ENCODE measurements around the gene DUSP3. TPM values are rescaled to one million over a fixed set of nuclear protein-coding genes. Genes with fewer than 3 reads are reported as not detected.

The DUSP3 gene
- 58.9 to 63.0 TPM (median 61.1 TPM) in 5 replicates for total RNA-seq (2022; extraction: Qiagen RNA extraction; ENCODE audit: low read depth)

DNA sequence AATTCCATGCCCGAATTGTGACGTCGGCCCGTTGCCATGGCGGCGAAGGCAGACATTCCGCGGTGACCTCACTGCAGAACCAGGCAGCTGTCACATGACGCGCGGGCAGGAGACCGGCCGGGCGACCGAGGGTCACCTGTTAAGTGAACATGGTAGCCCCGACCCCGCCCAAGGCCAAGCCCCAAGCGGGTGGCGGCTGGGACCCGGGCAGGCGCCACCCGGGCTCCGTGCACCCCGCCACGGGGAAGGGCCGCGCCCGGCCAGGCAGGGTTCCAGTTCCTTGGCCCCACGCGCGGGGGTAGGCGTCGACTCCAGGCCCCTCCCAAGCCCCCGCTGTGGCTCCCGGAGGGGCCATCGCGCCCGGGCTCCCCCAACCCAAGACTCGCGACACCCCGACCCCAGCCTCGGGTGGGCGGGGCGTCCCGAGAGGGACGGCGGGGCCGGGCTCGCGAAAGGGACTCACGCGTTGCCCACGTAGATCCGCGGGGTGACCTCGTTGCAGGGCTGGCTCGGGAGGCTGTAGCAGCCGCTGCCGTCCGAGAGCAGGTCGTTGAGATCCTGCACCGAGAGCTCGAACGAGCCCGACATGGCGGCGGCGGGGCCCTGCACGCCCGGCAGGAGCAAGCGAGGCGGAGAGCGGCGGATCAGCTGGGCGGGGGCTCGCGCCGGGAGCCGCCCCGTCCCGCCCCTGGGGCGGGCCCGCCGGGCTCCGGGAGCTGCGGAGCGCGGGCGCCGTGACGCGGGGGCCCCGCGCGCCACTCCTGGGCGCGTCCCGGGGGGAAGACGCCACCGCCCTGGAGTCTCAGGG lies at the start of gene DUSP3:
DUSP3 (minus strand) TSS at position 641 of the 808 bp plus-strand sequence; CDS start at position 588, 53 bp downstream.

GRCh38 chr17:43780135-43780534 lies 1.4 kb upstream of the DUSP3 start, which contains the start of gene CFAP97D1:
Gene CFAP97D1, plus strand, starts transcription at chr17:43780435. Its CDS starts 28 bp downstream, at chr17:43780463.

DNA sequence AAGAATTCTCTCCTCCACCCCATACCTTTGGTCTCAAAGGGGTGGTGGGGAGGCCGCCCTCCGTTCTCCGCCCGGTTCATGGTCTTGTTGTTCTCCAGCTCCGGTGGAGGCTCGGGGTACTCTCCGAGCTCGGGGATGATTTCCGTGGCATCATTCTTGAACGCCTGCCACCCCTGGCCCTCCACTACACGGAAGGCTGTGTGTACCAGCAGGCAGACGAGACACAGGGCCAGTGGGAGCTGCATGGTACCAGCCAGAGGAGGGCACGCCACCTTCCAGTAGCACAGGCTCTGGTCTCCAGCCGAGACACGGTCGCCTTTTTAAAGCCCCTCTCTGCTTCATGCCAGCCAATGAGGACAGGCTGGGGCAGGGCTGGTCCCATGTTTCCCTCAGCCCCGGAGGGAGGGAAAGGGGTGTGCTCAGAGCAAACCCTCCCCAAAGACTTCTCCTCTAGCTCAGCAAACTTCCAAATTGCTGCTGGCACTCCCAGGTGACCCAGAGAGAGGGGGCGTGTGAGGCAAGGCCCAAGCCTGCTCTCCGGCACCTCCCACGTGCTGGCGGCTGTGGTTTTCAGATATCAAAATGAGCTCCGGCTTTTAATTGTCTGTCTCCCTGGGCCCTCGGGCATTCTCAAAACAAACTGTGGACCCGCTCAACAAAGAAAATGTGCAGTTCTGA lies 20.1 kb downstream of the DUSP3 start, which contains the start of gene SOST:
SOST (minus strand) TSS at position 295 of the 678 bp plus-strand sequence; CDS start at position 245, 50 bp downstream.

Other genes starting within 250 kb of the DUSP3 start
- 50.0 to 61.0 TPM (median 58.0 TPM) in 5 replicates for gene ETV4, start 232.6 kb downstream of the DUSP3 start, total RNA-seq (2022; extraction: Qiagen RNA extraction; ENCODE audit: low read depth)
- not detected in 5 replicates for gene MEOX1, start 117.1 kb downstream of the DUSP3 start, total RNA-seq (2022; extraction: Qiagen RNA extraction; ENCODE audit: low read depth)
- gene SOST, start 20.2 kb downstream of the DUSP3 start, total RNA-seq (2022; extraction: Qiagen RNA extraction; ENCODE audit: low read depth): not detected in 5 replicates
- gene CFAP97D1, start 1.5 kb upstream of the DUSP3 start, total RNA-seq (2022; extraction: Qiagen RNA extraction; ENCODE audit: low read depth): 0.03 TPM in 1 of 5 replicates, not detected in the others
- gene MPP3, start 54.2 kb upstream of the DUSP3 start, total RNA-seq (2022; extraction: Qiagen RNA extraction; ENCODE audit: low read depth): 14.4 to 16.9 TPM (median 15.8 TPM) in 5 replicates
- 0.05 TPM in 1 of 5 replicates, not detected in the others for gene CD300LG, start 68.2 kb upstream of the DUSP3 start, total RNA-seq (2022; extraction: Qiagen RNA extraction; ENCODE audit: low read depth)
- 1.1 to 2.1 TPM (median 1.4 TPM) in 5 replicates for gene MPP2, start 128.6 kb upstream of the DUSP3 start, total RNA-seq (2022; extraction: Qiagen RNA extraction; ENCODE audit: low read depth)
- gene PPY, start 163.5 kb upstream of the DUSP3 start, total RNA-seq (2022; extraction: Qiagen RNA extraction; ENCODE audit: low read depth): not detected in 5 replicates
- not detected in 5 replicates for gene PYY, start 175.0 kb upstream of the DUSP3 start, total RNA-seq (2022; extraction: Qiagen RNA extraction; ENCODE audit: low read depth)
- 0.69 to 1.5 TPM (median 1.2 TPM) in 5 replicates for gene NAGS, start 225.6 kb upstream of the DUSP3 start, total RNA-seq (2022; extraction: Qiagen RNA extraction; ENCODE audit: low read depth)
- 26.3 to 30.5 TPM (median 28.1 TPM) in 5 replicates for gene TMEM101, start 236.0 kb upstream of the DUSP3 start, total RNA-seq (2022; extraction: Qiagen RNA extraction; ENCODE audit: low read depth)